Skin of body (tissue), 2 donors: ENCODE measurements around the gene NPAS4. TPM values are rescaled to one million over a fixed set of nuclear protein-coding genes. Genes with fewer than 3 reads are reported as not detected.
A peak's percentile ranks its signal among the peaks of the same experiment; 100 is the strongest.
"Not testable (repeated sequence)": the region's sequence is repeated elsewhere in the genome, so short reads cannot be mapped to it uniquely, and the experiment has no call there.

Source experiments
- DNase-seq: peaks from one replicate; lab custom pipeline; 2025; lab: John Stamatoyannopoulos, UW
- total RNA-seq: library from RNA; depleted of rRNA; stranded (reverse); fragments of >200 nt; gene quantifications from one replicate; pipeline ENCODE4 v1.2.3, GENCODE V29; 2014

NPAS4 gene
- total RNA-seq: 2.7 TPM

GRCh38 chr11:66420671-66421476 lies at the start of gene NPAS4:
TSS of gene NPAS4 (plus strand) at chr11:66421035. CDS start at chr11:66421180, 145 bp downstream.
- DNase-seq: no peak

DNA sequence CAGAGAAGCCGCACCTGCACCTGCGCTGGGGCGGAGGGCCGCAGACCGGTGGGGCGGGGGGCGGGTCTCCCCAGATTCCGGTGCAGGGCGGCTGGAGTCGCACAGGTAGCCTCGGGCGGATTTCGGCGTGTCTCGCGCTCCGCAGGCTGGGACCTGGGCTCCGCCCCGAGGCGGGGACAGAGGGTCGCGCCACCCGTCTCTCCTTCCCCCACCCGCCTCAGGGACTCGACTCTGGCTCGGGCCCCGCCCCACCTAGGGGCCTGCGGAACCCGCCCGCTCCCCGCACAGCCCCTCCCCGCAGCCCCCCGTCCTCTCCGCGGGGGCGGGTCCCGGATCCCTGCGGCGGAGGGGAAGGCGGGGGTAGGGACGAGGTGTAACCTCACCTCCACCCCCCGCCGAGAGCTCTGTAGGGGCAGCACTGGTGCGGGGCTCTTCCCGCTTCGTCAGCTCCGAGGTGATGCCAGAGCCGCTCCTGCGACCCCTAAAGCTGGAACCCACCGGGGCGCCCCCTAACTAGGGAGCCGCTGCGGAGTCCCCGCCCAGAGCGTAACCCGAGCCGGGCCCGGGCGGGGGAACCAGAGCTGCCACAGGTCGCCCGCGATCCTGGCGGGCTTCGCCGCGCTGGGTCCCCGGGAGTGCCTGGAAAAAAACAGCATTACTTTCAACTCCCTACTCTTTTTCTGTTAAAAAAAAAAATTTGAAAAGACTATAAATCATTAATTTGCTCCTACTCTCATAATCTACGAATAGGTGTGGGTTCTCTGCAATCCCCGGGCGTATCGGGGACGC lies 49.0 kb upstream of the NPAS4 start, which contains the start of gene SLC29A2:
TSS of gene SLC29A2 (minus strand) at position 134 of the 789 bp plus-strand sequence. CDS start 169 bp downstream, outside the sequence.
- peak; percentile 10 for DNase-seq

- no peak for DNase-seq
Observed at GRCh38 chr11:66373265-66373664, 47.6 kb upstream of the NPAS4 start.

DNA sequence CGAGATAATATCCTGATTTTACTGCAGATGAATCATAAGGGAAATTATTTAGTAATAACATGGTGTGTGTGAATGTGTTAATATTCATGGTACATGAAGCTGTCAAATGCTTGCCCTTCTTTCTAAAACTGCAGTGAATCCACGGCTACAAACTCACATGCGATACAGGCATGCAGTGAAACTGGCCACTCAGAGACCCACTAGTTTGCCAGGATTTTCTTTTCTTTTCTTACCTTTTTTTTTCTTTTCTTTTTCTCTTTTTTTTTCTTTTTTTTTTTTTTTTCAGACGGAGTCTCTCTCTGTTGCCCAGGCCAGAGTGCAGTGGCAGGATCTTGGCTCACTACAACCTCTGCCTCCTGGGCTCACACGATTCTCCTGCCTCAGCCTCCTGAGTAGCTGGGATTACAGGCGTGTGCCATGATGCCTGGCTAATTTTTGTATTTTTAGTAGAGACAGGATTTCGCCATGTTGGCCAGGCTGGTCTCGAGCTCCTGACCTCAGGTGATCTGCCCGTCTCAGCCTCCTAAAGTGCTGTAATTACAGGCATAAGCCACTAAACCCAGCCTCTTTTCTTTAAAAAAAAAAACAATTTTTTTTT lies 47.0 kb upstream of the NPAS4 start:
- DNase-seq: not testable (repeated sequence)

- DNase-seq: not testable (repeated sequence)
Observed at GRCh38 chr11:66380264-66380663, 40.6 kb upstream of the NPAS4 start.

GRCh38 chr11:66384316-66384715 lies 36.5 kb upstream of the NPAS4 start:
- not testable (repeated sequence) for DNase-seq

- DNase-seq: peak; percentile 65
Observed at GRCh38 chr11:66386171-66387069, 34.4 kb upstream of the NPAS4 start.

DNA sequence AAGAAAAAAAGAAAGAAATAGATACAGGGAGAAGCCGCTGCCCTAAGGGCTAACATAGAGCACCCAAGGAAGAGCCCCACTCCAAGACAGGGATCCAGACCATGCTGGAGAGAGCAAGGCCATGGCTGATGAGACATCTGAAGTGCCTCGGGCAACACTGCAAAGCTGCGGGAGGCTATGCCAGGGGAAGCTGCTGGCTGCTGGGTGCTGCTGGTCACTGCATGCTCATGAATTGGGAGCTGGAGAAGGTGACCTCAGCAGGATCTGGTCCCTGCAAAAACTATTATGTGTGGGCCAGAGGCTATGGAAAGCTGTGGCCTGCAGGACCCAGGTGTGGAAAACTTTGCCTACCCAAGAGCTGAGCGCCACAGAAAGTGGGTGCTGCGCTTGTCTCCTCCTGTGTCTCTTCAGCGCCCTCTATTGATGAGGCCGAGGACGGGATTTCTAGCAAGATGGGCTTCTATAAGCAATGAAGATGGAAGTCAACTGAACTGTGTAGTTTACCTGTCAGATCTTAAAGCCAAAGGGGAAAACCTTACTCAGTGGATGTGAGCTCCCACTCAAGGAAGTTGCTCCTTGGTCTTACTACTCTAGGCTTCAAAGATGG lies 32.0 kb upstream of the NPAS4 start:
- no peak for DNase-seq

DNA sequence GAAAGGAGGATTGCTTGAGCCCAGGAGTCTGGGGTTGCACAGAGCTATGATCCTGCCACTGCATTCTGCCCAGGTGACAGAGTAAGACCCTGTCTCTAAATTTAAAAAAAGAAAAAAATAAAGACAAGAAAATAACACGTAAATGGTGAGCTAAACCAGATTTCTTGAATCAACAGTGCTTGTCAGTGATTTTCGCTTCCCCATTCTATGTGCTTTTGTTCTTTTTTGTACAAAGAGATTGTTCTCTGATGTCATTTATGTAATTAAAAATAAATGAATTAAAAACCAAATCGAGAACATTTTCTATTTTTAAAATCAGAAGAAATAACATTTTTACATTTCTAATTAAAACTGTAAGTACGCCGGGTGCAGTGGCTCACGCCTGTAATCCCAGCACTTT lies 29.5 kb upstream of the NPAS4 start:
- DNase-seq: no peak

DNA sequence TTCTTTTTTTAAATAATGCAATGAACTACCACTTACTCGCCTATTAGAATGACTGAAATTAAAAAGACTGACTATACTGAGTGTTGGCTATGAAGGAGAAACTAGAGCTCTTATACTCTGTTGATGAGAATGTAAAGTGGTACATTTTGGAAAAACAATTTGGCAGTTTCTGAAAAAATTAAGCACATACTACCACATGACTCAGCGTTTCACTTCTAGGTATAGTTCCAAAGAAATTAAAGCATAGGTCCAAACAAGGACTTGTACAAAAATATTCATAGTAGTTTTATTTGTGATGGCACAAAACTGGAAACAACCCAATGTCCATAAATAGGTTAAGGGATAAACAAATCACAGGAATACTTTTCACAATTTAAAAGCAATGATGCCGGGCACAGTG lies 26.9 kb upstream of the NPAS4 start:
- DNase-seq: no peak

DNA sequence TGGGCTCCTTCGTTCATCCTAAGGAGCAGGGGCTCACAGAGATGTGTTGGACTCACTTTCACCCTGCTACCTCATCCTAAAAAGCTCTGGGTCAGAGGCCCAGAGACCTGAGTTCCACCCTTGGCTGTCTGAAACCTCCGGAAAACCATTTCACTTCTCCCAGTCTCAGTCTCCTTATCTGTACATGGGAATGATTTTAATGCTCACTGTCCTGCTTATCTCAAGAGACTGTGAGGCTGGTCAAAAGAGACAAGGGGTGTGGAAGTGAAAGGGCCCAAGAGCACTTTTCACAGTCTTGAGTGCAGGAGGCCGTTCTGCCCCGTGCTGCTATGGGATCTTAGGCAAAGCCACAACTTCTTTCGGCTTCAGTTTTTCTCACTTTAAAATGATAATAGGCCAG lies 13.2 kb upstream of the NPAS4 start:
- DNase-seq: no peak

GRCh38 chr11:66408488-66409214 lies 12.2 kb upstream of the NPAS4 start:
- peak; percentile 82 for DNase-seq

DNA sequence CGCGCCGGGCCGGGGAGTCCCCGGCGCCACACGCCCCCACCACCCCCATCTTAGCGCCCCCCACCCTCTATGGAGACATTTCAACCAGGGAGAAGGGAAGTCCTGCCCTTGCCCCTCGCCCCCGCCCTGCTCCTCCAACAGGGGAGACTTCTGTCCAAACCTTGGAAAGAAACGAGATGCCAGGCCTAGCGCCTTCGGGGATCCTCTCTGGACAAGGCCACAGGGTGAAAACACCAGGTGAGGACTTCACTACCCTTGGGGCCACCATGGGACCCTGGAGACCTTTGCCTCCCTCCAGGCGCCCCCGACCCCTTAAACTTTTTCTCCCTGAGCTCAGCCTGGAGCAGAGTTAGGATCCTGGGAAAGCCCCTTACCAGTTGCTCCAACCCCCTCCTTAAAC lies 11.6 kb upstream of the NPAS4 start:
- DNase-seq: no peak

- no peak for DNase-seq
Observed at GRCh38 chr11:66410191-66410590, 10.6 kb upstream of the NPAS4 start.

- DNase-seq: no peak
Observed at GRCh38 chr11:66411323-66411722, 9.5 kb upstream of the NPAS4 start.

- DNase-seq: no peak
Observed at GRCh38 chr11:66412110-66412509, 8.7 kb upstream of the NPAS4 start.

DNA sequence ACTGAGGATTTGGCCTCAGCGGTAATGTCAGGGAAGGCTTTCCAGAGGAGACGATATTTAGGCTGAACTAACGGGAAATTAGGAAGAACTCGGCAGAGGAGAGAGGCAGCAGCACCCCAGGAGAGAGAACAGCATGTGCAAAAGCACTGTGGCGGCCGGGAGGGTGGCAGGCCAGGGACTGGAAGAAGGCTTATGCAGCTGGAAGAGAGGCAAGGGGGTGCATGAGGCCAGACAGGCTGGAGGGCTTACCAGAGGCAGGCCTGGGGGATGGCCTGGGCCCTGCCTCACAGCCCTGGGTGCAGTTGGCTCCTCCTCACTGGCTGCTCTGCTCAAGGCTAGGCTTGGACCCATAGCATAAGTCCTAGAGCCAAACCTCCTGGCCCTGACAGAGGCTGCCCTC lies 7.7 kb upstream of the NPAS4 start:
- no peak for DNase-seq

DNA sequence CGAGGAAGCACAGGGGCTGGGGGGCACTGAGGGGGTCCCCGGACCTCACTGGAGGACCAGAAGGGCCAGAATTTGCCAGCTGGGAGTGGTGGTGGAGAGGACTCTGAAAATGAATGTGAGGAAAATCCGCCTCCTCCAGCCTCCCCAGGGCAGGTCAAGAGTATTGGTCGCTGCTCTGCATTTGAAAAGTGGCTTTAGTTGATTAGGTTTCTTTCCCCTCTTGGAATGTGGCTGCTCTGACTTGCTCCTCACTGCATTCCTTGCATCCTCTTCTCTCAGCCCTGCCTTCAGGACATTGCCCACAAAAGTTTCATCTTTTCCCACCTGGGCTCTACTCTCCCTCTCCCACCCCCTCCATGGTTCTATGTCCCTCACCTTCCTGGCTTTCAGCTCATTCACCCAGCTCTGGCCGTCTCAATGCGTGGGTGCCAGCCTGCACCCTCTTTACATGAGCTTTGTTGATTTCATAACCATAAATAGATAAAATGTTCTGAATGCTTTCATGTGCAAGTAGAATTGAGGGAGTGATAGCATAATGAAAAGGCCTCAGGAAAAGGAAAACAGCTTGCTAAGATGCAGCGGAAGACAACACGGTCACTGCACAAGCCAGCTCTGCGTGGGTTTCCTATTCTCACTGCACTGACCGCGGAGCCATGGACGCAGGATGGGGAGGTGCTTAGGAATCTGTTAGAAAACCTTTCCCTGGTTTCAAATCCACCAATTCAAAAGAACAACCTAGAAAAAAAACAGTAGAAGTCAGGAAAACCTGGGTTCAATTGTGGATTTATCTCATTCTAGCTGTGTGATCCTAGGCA lies 6.5 kb upstream of the NPAS4 start:
- no peak for DNase-seq

GRCh38 chr11:66415423-66415822 lies 5.4 kb upstream of the NPAS4 start:
- DNase-seq: no peak
